GM23338 (cell line): Measurements from ENCODE around the gene SH3RF3. TPM values are rescaled to one million over a fixed set of nuclear protein-coding genes. Genes with fewer than 3 reads are reported as not detected.

Source experiments
- ATAC-seq: fragments of 200-7000 bp; cut with Tn5 transposase; 3 replicates; pipeline ENCODE4 v1.9.1; 2020
- DNase-seq: peaks from one replicate; pipeline ENCODE4 v3.0.0-alpha.2; 2015; ENCODE audit warnings: low spot score
- H2AFZ ChIP-seq: fragments of 200-600 bp; sonication (generic); 2 replicates; pipeline ENCODE4 v1.8.0; 2016; ENCODE audit warnings: antibody characterized with exemption, mild to moderate bottlenecking, moderate library complexity
- H3F3A ChIP-seq: fragments of 200-600 bp; sonication (generic); replicated peaks from 2 replicates; pipeline ENCODE4 v1.8.0; 2017; ENCODE audit warnings: antibody characterized with exemption, mixed run types, low read depth
- H3K27ac ChIP-seq: fragments of 200-600 bp; sonication (generic); 2 replicates; pipeline ENCODE4 v1.6.1; 2016; ENCODE audit warnings: low read depth
- H3K27me3 ChIP-seq: fragments of 200-600 bp; sonication (generic); 2 replicates; pipeline ENCODE4 v1.8.0; 2016; ENCODE audit warnings: mild to moderate bottlenecking, mixed run types, moderate library complexity; ENCODE audit not compliant: insufficient read depth
- H3K36me3 ChIP-seq: fragments of 200-600 bp; sonication (generic); 2 replicates; pipeline ENCODE4 v1.8.0; 2016; ENCODE audit warnings: mild to moderate bottlenecking; ENCODE audit not compliant: insufficient read depth
- H3K4me1 ChIP-seq: fragments of 200-600 bp; sonication (generic); 2 replicates; pipeline ENCODE4 v1.8.0; 2016; ENCODE audit warnings: mild to moderate bottlenecking, moderate library complexity; ENCODE audit not compliant: insufficient read depth
- H3K4me2 ChIP-seq: fragments of 200-600 bp; sonication (generic); 2 replicates; pipeline ENCODE4 v1.7.1; 2017; ENCODE audit warnings: mixed run types
- H3K4me3 ChIP-seq: fragments of 200-600 bp; sonication (generic); 2 replicates; pipeline ENCODE4 v1.6.1; 2016; ENCODE audit warnings: mixed run types
- H3K79me2 ChIP-seq: fragments of 200-600 bp; sonication (generic); replicated peaks from 2 replicates; pipeline ENCODE4 v1.8.0; 2017; ENCODE audit warnings: mild to moderate bottlenecking; ENCODE audit not compliant: insufficient read depth
- H3K9me2 ChIP-seq: fragments of 200-600 bp; sonication (generic); 2 replicates; pipeline ENCODE4 v1.8.0; 2017; ENCODE audit not compliant: insufficient read depth
- H4K20me1 ChIP-seq: fragments of 200-600 bp; sonication (generic); replicated peaks from 2 replicates; pipeline ENCODE4 v1.8.0; 2017; ENCODE audit warnings: mild to moderate bottlenecking; ENCODE audit not compliant: insufficient read depth
- H3K27ac Mint-ChIP-seq: 2 replicates; pipeline ENCODE4 v1.8.0; 2020; ENCODE audit warnings: inconsistent platforms, mild to moderate bottlenecking, moderate library complexity, mixed read lengths
- H3K27me3 Mint-ChIP-seq: 3 replicates; pipeline ENCODE4 v1.8.0; 2022; ENCODE audit warnings: low read depth, mild to moderate bottlenecking, moderate library complexity, mixed read lengths, inconsistent platforms; ENCODE audit not compliant: insufficient read depth, poor library complexity
- H3K36me3 Mint-ChIP-seq: 3 replicates; pipeline ENCODE4 v1.8.0; 2021; ENCODE audit warnings: low read depth, mild to moderate bottlenecking, inconsistent platforms, moderate library complexity, mixed read lengths
- H3K4me1 Mint-ChIP-seq: 3 replicates; pipeline ENCODE4 v1.8.0; 2020; ENCODE audit warnings: mild to moderate bottlenecking, inconsistent platforms, mixed read lengths
- H3K4me3 Mint-ChIP-seq: 3 replicates; pipeline ENCODE4 v1.8.0; 2021; ENCODE audit warnings: moderate library complexity, mild to moderate bottlenecking, inconsistent platforms, mixed read lengths
- H3K9me3 Mint-ChIP-seq: 3 replicates; pipeline ENCODE4 v1.8.0; 2020; ENCODE audit warnings: moderate library complexity, mild to moderate bottlenecking, inconsistent platforms, mixed read lengths
- EZH2 ChIP-seq: fragments of 200-600 bp; sonication (generic); IDR thresholded peaks from one replicate; pipeline ENCODE4 v1.8.0; 2017; ENCODE audit warnings: antibody characterized with exemption, mild to moderate bottlenecking, low read depth; ENCODE audit not compliant: unreplicated experiment
- EZH2phosphoT487 ChIP-seq: fragments of 200-600 bp; sonication (generic); IDR thresholded peaks from one replicate; pipeline ENCODE4 v1.8.1; 2018; ENCODE audit warnings: antibody characterized with exemption; ENCODE audit not compliant: unreplicated experiment
- JUNB ChIP-seq: IDR thresholded peaks from one replicate; pipeline ENCODE4 v1.6.1; 2016; ENCODE audit warnings: antibody characterized with exemption; ENCODE audit not compliant: unreplicated experiment
- NANOG ChIP-seq: IDR thresholded peaks from 2 replicates; pipeline ENCODE4 v1.6.1; 2016; ENCODE audit warnings: antibody characterized with exemption, borderline replicate concordance
- STAT1 ChIP-seq: IDR thresholded peaks from one replicate; pipeline ENCODE4 v1.6.1; 2016; ENCODE audit warnings: antibody characterized with exemption; ENCODE audit not compliant: unreplicated experiment
- ZNF331 ChIP-seq: fragments of 250-450 bp; sonication (Bioruptor Pico); IDR thresholded peaks from 2 replicates; pipeline ENCODE4 v1.5.0; 2020; ENCODE audit warnings: low read depth, mild to moderate bottlenecking, moderate library complexity
- polyA plus RNA-seq: library from polyadenylated mRNA; unstranded; fragments of >200 nt; fragmentation: Nextera tagmentation; extraction: Ambion mirVana; gene quantifications from 2 replicates; pipeline ENCODE4 v1.2.1, GENCODE V29; 2016
- total RNA-seq: library from RNA; depleted of rRNA; stranded (reverse); fragments of >200 nt; shearing (Covaris generic); gene quantifications from 2 replicates; pipeline ENCODE4 v1.2.3, GENCODE V29; 2014
- TF ChIP-seq, protein P1 (sequence below): IDR thresholded peaks from one replicate; pipeline ENCODE4 v1.6.1; 2018; ENCODE audit warnings: antibody characterized with exemption; ENCODE audit not compliant: unreplicated experiment
- TF ChIP-seq, protein P2 (sequence below): fragments of 250-450 bp; sonication (Bioruptor Pico); IDR thresholded peaks from 2 replicates; pipeline ENCODE4 v1.5.0; 2020; ENCODE audit warnings: mild to moderate bottlenecking, moderate library complexity
- TF ChIP-seq, protein P3 (sequence below): IDR thresholded peaks from 2 replicates; pipeline ENCODE4 v1.6.1; 2016; ENCODE audit warnings: antibody characterized with exemption

Gene SH3RF3
- total and polyA plus RNA-seq, 2 experiments from 2014 or later: 0.11 to 0.63 TPM

DNA sequence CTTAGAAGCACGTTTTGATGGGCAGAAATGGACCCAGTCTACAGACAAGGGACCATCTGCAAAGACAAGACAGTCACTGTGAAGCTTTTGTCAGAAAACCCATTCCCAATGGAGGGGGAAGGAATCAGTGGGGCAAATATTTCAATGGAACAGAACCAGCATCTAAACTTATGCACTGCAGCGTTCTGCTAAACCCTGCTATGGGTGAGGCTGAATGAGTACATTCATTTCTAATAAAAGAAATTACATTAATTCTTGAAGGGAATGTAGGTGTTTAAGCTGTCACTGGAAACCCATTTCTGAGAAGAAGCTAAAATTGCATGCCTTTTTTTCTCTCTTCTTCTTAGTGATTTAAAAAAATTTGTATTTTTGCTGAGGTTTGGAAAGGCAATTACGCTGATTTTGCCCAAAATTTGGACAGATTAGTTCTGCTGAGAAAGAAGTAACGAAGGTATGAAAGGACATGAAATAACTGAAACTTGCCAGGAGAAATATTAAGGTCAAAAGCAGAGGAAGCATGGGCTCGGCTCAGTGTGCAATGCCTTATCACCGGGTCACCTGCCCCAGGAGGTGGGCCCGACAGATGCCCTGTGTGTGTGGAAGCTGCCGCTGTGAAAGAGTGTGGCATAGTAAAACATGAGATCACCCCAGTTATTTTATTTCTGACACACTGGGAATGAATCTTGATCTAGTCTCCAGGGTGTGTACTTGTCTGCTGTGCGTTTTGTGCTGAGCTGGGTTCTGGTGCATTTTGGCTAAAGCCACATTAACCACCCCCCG is 24.2 kb downstream of the SH3RF3 start:
- H3K4me2 ChIP-seq: no peak overlapping the region
- Mint-ChIP-seq H3K4me1 (peaks cover 7% of the 10 kb centered on the region), H3K9me3 (peaks cover 2% of the 10 kb centered on the region; the same call in 1 of the 3 replicates), H3K4me3 (no peak overlapping the region), H3K27me3 (peaks cover 8% of the 10 kb centered on the region), H3K36me3 (no peaks in the 10 kb centered on the region), H3K27ac (no peak overlapping the region; the same call in 1 of the 2 replicates)
- H3F3A ChIP-seq: no peaks in the 10 kb centered on the region
- no peak for DNase-seq
- H2AFZ ChIP-seq: no peak overlapping the region
- H3K4me1 ChIP-seq: peaks cover 3% of the 10 kb centered on the region; the same call in 1 of the 2 replicates
- H3K27ac ChIP-seq: no peak overlapping the region
- TF ChIP-seq ZNF331 (CRISPR knock-in tag): no peak
- no peak for TF ChIP-seq STAT1
- no peak for TF ChIP-seq JUNB
- no peak for TF ChIP-seq EZH2
- TF ChIP-seq, protein P1, sequence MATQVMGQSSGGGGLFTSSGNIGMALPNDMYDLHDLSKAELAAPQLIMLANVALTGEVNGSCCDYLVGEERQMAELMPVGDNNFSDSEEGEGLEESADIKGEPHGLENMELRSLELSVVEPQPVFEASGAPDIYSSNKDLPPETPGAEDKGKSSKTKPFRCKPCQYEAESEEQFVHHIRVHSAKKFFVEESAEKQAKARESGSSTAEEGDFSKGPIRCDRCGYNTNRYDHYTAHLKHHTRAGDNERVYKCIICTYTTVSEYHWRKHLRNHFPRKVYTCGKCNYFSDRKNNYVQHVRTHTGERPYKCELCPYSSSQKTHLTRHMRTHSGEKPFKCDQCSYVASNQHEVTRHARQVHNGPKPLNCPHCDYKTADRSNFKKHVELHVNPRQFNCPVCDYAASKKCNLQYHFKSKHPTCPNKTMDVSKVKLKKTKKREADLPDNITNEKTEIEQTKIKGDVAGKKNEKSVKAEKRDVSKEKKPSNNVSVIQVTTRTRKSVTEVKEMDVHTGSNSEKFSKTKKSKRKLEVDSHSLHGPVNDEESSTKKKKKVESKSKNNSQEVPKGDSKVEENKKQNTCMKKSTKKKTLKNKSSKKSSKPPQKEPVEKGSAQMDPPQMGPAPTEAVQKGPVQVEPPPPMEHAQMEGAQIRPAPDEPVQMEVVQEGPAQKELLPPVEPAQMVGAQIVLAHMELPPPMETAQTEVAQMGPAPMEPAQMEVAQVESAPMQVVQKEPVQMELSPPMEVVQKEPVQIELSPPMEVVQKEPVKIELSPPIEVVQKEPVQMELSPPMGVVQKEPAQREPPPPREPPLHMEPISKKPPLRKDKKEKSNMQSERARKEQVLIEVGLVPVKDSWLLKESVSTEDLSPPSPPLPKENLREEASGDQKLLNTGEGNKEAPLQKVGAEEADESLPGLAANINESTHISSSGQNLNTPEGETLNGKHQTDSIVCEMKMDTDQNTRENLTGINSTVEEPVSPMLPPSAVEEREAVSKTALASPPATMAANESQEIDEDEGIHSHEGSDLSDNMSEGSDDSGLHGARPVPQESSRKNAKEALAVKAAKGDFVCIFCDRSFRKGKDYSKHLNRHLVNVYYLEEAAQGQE: no peak
- TF ChIP-seq, protein P2, sequence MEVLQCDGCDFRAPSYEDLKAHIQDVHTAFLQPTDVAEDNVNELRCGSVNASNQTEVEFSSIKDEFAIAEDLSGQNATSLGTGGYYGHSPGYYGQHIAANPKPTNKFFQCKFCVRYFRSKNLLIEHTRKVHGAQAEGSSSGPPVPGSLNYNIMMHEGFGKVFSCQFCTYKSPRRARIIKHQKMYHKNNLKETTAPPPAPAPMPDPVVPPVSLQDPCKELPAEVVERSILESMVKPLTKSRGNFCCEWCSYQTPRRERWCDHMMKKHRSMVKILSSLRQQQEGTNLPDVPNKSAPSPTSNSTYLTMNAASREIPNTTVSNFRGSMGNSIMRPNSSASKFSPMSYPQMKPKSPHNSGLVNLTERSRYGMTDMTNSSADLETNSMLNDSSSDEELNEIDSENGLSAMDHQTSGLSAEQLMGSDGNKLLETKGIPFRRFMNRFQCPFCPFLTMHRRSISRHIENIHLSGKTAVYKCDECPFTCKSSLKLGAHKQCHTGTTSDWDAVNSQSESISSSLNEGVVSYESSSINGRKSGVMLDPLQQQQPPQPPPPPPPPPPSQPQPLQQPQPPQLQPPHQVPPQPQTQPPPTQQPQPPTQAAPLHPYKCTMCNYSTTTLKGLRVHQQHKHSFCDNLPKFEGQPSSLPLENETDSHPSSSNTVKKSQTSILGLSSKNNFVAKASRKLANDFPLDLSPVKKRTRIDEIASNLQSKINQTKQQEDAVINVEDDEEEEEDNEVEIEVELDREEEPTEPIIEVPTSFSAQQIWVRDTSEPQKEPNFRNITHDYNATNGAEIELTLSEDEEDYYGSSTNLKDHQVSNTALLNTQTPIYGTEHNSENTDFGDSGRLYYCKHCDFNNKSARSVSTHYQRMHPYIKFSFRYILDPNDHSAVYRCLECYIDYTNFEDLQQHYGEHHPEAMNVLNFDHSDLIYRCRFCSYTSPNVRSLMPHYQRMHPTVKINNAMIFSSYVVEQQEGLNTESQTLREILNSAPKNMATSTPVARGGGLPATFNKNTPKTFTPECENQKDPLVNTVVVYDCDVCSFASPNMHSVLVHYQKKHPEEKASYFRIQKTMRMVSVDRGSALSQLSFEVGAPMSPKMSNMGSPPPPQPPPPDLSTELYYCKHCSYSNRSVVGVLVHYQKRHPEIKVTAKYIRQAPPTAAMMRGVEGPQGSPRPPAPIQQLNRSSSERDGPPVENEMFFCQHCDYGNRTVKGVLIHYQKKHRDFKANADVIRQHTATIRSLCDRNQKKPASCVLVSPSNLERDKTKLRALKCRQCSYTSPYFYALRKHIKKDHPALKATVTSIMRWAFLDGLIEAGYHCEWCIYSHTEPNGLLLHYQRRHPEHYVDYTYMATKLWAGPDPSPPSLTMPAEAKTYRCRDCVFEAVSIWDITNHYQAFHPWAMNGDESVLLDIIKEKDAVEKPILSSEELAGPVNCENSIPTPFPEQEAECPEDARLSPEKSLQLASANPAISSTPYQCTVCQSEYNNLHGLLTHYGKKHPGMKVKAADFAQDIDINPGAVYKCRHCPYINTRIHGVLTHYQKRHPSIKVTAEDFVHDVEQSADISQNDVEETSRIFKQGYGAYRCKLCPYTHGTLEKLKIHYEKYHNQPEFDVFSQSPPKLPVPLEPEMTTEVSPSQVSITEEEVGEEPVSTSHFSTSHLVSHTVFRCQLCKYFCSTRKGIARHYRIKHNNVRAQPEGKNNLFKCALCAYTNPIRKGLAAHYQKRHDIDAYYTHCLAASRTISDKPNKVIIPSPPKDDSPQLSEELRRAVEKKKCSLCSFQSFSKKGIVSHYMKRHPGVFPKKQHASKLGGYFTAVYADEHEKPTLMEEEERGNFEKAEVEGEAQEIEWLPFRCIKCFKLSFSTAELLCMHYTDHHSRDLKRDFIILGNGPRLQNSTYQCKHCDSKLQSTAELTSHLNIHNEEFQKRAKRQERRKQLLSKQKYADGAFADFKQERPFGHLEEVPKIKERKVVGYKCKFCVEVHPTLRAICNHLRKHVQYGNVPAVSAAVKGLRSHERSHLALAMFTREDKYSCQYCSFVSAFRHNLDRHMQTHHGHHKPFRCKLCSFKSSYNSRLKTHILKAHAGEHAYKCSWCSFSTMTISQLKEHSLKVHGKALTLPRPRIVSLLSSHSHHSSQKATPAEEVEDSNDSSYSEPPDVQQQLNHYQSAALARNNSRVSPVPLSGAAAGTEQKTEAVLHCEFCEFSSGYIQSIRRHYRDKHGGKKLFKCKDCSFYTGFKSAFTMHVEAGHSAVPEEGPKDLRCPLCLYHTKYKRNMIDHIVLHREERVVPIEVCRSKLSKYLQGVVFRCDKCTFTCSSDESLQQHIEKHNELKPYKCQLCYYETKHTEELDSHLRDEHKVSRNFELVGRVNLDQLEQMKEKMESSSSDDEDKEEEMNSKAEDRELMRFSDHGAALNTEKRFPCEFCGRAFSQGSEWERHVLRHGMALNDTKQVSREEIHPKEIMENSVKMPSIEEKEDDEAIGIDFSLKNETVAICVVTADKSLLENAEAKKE (CRISPR knock-in tag): no peak
- TF ChIP-seq, protein P3, sequence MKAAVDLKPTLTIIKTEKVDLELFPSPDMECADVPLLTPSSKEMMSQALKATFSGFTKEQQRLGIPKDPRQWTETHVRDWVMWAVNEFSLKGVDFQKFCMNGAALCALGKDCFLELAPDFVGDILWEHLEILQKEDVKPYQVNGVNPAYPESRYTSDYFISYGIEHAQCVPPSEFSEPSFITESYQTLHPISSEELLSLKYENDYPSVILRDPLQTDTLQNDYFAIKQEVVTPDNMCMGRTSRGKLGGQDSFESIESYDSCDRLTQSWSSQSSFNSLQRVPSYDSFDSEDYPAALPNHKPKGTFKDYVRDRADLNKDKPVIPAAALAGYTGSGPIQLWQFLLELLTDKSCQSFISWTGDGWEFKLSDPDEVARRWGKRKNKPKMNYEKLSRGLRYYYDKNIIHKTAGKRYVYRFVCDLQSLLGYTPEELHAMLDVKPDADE: no peak
- no peak for TF ChIP-seq NANOG
- no peak for TF ChIP-seq EZH2phosphoT487
- H3K9me2 ChIP-seq: no peaks in the 10 kb centered on the region
- H4K20me1 ChIP-seq: no peaks in the 10 kb centered on the region
- no peaks in the 10 kb centered on the region for H3K27me3 ChIP-seq
- H3K79me2 ChIP-seq: no peaks in the 10 kb centered on the region
- ATAC-seq: no peak
- no peaks in the 10 kb centered on the region for H3K36me3 ChIP-seq
- no peak overlapping the region for H3K4me3 ChIP-seq
